Left ventricle myocardium inferior (tissue), 1 donor: ENCODE data around the gene CXCL13. TPM values are rescaled to one million over a fixed set of nuclear protein-coding genes. Genes with fewer than 3 reads are reported as not detected.

Experiments used
- DNase-seq: peaks from one replicate; pipeline ENCODE4 v3.0.0-alpha.2; 2020
- H3K27ac ChIP-seq: fragments of 200-600 bp; replicated peaks from 2 replicates; pipeline ENCODE4 v1.8.0; 2021
- H3K27me3 ChIP-seq: fragments of 200-600 bp; 2 replicates; pipeline ENCODE4 v1.8.0; 2021; ENCODE audit warnings: low read depth
- H3K36me3 ChIP-seq: fragments of 200-600 bp; 2 replicates; pipeline ENCODE4 v1.8.0; 2021
- H3K4me1 ChIP-seq: fragments of 200-600 bp; 2 replicates; pipeline ENCODE4 v1.8.0; 2021
- H3K4me3 ChIP-seq: fragments of 200-600 bp; 2 replicates; pipeline ENCODE4 v1.8.0; 2021; ENCODE audit warnings: mild to moderate bottlenecking, moderate library complexity
- H3K9me3 ChIP-seq: fragments of 200-600 bp; replicated peaks from 2 replicates; pipeline ENCODE4 v1.8.0; 2021
- CTCF ChIP-seq: fragments of 200-600 bp; IDR thresholded peaks from 2 replicates; pipeline ENCODE4 v1.8.0; 2021; ENCODE audit warnings: antibody characterized with exemption, mild to moderate bottlenecking, borderline replicate concordance
- intact Hi-C: fragments of 100-400 bp; cut with micrococcal nuclease; formaldehyde crosslinking; loops from one replicate; pipeline ENCODE4 v1.11.0; 2022
- total RNA-seq: library from RNA; stranded (reverse); fragmentation: NEBNext Ultra II Directional; extraction: Animal tissue kit (Norgen Biotek cat#: 25700); gene quantifications from one replicate; pipeline ENCODE4 v1.2.1, GENCODE V29; 2021
- donor health status: DM: no; HTN: yes; CAD: no; lungs with severe emphysema.

The CXCL13 gene
- total RNA-seq, 1 donor from 2014 or later = not detected

GRCh38 chr4:77593993-77594392, 11.6 kb upstream of the CXCL13 start:
- peaks cover 6% of the 10 kb centered on the region for H3K4me1 ChIP-seq
- intact Hi-C loops = loop anchor here (10.0 kb wide), 1 partner anchor 119 kb away; no protein-coding TSS in a partner anchor
- no peaks in the 10 kb centered on the region for H3K36me3 ChIP-seq
- H3K4me3 ChIP-seq = no peak overlapping the region
- DNase-seq = no peak
- peaks cover 27% of the 10 kb centered on the region for H3K27me3 ChIP-seq
- TF ChIP-seq CTCF = no peak
- H3K27ac ChIP-seq = no peak overlapping the region
- H3K9me3 ChIP-seq = no peaks in the 10 kb centered on the region

GRCh38 chr4:77595364-77595973, 10.2 kb upstream of the CXCL13 start:
- no peaks in the 10 kb centered on the region for H3K36me3 ChIP-seq
- H3K4me1 ChIP-seq = peaks cover 6% of the 10 kb centered on the region
- peaks cover 31% of the 10 kb centered on the region for H3K27me3 ChIP-seq
- no peak for TF ChIP-seq CTCF
- no peak overlapping the region for H3K27ac ChIP-seq
- no peak for DNase-seq
- intact Hi-C loops = loop anchor here (10.0 kb wide), 1 partner anchor 121 kb away; no protein-coding TSS in a partner anchor
- no peaks in the 10 kb centered on the region for H3K9me3 ChIP-seq
- H3K4me3 ChIP-seq = no peak overlapping the region

GRCh38 chr4:77599378-77599777, 6.2 kb upstream of the CXCL13 start:
- intact Hi-C loops = loop anchor here (10.0 kb wide), 1 partner anchor 125 kb away; no protein-coding TSS in a partner anchor

GRCh38 chr4:77600521-77601451, 4.8 kb upstream of the CXCL13 start:
- Histone ChIP-seq H3K36me3 (no peaks in the 10 kb centered on the region), H3K4me3 (no peak overlapping the region), H3K27ac (no peak overlapping the region), H3K27me3 (peaks cover 38% of the 10 kb centered on the region), H3K4me1 (no peaks in the 10 kb centered on the region), H3K9me3 (no peaks in the 10 kb centered on the region)
- intact Hi-C loops = loop anchor here (5.0 kb wide), 1 partner anchor 218 kb away; no protein-coding TSS in a partner anchor
- peak; percentile 84 for TF ChIP-seq CTCF
- DNase-seq = no peak

More at GRCh38 chr4:77599378-77599777, 6.2 kb upstream of the CXCL13 start:
- no peak overlapping the region for H3K4me3 ChIP-seq
- peak; percentile 56 for TF ChIP-seq CTCF
- H3K27me3 ChIP-seq = peaks cover 34% of the 10 kb centered on the region
- no peak overlapping the region for H3K27ac ChIP-seq
- H3K9me3 ChIP-seq = no peaks in the 10 kb centered on the region
- H3K4me1 ChIP-seq = no peaks in the 10 kb centered on the region
- DNase-seq = no peak
- no peaks in the 10 kb centered on the region for H3K36me3 ChIP-seq

GRCh38 chr4:77601614-77602187, 3.9 kb upstream of the CXCL13 start:
- no peak for DNase-seq
- Histone ChIP-seq H3K27me3 (peaks cover 34% of the 10 kb centered on the region), H3K9me3 (no peaks in the 10 kb centered on the region), H3K36me3 (no peaks in the 10 kb centered on the region), H3K4me3 (no peak overlapping the region), H3K4me1 (no peaks in the 10 kb centered on the region), H3K27ac (no peak overlapping the region)
- intact Hi-C loops = loop anchor here (5.0 kb wide), 1 partner anchor 219 kb away; no protein-coding TSS in a partner anchor
- TF ChIP-seq CTCF = no peak
